ENCODE measurements around the gene SYDE2. TPM values are rescaled to one million over a fixed set of nuclear protein-coding genes. Genes with fewer than 3 reads are reported as not detected.

Gene SYDE2
- total RNA-seq, 1 donor from 2014 or later = 9.3 TPM

GRCh38 chr1:85132078-85132720 lies 68.6 kb downstream of the SYDE2 start:
- DNase-seq (ENCODE audit: low read depth in 2 of 2) = no peak

- no peak for DNase-seq (ENCODE audit: low read depth in 2 of 2)
Measured at GRCh38 chr1:85128316-85128715, 72.5 kb downstream of the SYDE2 start.

- no peak for DNase-seq (ENCODE audit: low read depth in 2 of 2)
Measured at GRCh38 chr1:85125891-85126290, 74.9 kb downstream of the SYDE2 start.

GRCh38 chr1:85124091-85124490 lies 76.7 kb downstream of the SYDE2 start:
- no peak for DNase-seq (ENCODE audit: low read depth in 2 of 2)

- DNase-seq (ENCODE audit: low read depth in 2 of 2) = no peak
Measured at GRCh38 chr1:85122169-85122568, 78.6 kb downstream of the SYDE2 start.

- DNase-seq (ENCODE audit: low read depth in 2 of 2) = no peak
Measured at GRCh38 chr1:85121744-85122143, 79.1 kb downstream of the SYDE2 start.

GRCh38 chr1:85118751-85119150 lies 82.1 kb downstream of the SYDE2 start:
- no peak for DNase-seq (ENCODE audit: low read depth in 2 of 2)

GRCh38 chr1:85116856-85117255 lies 84.0 kb downstream of the SYDE2 start:
- peak in 1 of 2 donors; percentile 7 for DNase-seq (ENCODE audit: low read depth in 2 of 2)

- no peak for DNase-seq (ENCODE audit: low read depth in 2 of 2)
Measured at GRCh38 chr1:85115933-85116332, 84.9 kb downstream of the SYDE2 start.

- DNase-seq (ENCODE audit: low read depth in 2 of 2) = no peak
Measured at GRCh38 chr1:85111695-85112094, 89.1 kb downstream of the SYDE2 start.

- peak; percentile 70 to 78 for DNase-seq (ENCODE audit: low read depth in 2 of 2)
Measured at GRCh38 chr1:85109475-85109874, 91.3 kb downstream of the SYDE2 start.

Other genes starting within 250 kb of the SYDE2 start
- not detected in 2 replicates for gene MCOLN2, start 203.9 kb downstream of the SYDE2 start, total RNA-seq
- gene MCOLN3, start 152.5 kb downstream of the SYDE2 start, total RNA-seq = not detected in 2 replicates
- gene C1orf52, start 58.6 kb upstream of the SYDE2 start, total RNA-seq = 9.4 and 17.5 TPM in 2 replicates
- gene BCL10, start 75.6 kb upstream of the SYDE2 start, total RNA-seq = 53.0 and 92.5 TPM in 2 replicates